Mesenteric fat pad (tissue), 1 donor: Measurements from ENCODE around the gene PRKN. TPM values are rescaled to one million over a fixed set of nuclear protein-coding genes. Genes with fewer than 3 reads are reported as not detected.
"Not testable (repeated sequence)": the region's sequence is repeated elsewhere in the genome, so short reads cannot be mapped to it uniquely, and the experiment has no call there.

Experiments
- DNase-seq: peaks from one replicate; pipeline ENCODE4 v3.0.0-alpha.2; 2020; ENCODE audit warnings: low spot score
- total RNA-seq: library from RNA; stranded (reverse); fragmentation: NEBNext Ultra II Directional; extraction: Animal tissue kit (Norgen Biotek cat#: 25700); gene quantifications from one replicate; pipeline ENCODE4 v1.2.1, GENCODE V29; 2021
- donor health status: DM: yes; HTN: yes; CAD: no.

PRKN gene
- total RNA-seq, 1 donor from 2014 or later: 10.1 TPM

DNA sequence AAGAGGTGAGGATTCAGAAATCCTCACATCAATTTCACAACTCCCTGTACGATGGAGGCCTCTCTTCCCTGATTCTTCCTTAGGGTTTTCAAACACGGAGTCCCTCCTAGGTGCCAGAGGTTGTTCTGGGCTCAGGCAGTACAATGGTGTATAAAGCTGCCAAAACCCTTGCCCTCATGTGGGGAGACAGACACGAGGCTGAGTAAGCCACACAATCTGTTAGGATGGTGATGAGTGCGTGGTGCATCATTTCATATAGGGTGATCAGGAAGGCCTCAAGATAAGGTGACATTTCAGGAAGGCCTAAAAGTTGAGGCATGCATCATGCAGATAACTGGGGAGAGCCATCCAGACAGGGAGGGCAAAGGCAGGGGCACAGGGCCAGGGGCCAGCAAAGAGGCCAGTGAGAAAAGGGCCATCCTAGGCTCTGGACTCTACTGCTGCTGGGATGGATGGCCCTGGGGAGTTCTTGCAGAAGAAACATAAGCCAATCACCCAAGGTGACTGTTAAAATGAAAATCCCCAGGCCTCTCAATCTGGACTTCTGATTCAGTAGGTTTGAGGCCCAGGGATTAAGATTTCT lies 186.5 kb downstream of the PRKN start:
- DNase-seq: no peak

GRCh38 chr6:162539321-162539720 lies 188.2 kb downstream of the PRKN start:
- no peak for DNase-seq

GRCh38 chr6:162538643-162539064 lies 188.9 kb downstream of the PRKN start:
- no peak for DNase-seq

DNA sequence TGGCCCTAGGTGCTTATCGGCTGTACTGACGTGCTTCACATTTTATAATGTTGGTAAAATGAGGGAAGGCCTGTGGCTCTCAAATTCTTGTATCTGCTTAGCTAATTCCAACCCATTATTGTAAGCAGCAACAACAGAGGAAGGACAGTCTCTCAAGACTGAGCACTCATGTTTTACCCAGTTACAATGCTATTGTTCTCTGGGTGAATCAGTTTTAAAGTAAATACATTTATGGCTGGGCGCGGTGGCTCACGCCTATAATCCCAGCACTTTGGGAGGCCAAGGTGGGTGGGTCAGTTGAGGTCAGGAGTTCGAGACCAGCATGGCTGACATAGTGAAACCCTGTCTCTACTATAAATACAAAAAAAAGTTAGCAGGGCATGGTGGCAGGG lies 194.6 kb downstream of the PRKN start:
- DNase-seq: no peak

GRCh38 chr6:162532283-162533008 lies 195.1 kb downstream of the PRKN start:
- DNase-seq: no peak

DNA sequence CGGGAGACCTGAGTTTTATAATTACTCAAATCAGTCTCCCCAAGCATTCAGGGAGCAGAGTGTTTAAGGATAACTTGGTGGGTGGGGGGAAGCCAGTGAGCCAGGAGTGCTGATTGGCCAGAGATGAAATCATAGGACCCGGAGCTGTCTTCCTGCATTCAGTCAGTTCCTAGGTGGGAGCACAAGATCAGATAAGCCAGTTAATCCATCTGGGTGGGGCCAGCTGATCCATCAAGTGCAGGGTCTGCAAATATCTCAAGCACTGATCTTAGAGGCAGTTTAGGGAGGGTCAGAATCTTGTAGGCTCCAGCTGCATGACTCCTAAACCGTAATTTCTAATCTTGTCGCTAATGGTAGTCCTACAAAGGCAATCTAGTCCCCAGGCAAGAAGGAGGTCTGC lies 196.2 kb downstream of the PRKN start:
- not testable (repeated sequence) for DNase-seq

DNA sequence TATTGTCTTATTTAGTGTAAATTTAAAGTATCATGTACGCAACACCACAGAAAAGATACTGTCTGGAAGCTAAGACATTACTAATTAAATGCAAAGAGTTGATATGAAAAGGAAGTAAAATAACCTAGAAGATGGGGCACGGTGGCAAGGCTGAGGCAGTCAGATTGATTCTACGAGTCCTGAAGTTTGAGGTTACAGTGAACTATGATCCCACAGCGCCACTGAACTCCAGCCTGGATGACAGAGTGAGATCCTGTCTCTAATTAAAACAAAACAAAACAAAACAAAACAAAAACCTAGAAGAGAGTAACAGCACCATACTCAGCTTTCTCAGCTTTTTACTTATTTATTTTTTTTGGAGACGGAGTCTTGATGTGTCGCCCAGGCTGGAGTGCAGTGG lies 199.0 kb downstream of the PRKN start:
- DNase-seq: no peak

DNA sequence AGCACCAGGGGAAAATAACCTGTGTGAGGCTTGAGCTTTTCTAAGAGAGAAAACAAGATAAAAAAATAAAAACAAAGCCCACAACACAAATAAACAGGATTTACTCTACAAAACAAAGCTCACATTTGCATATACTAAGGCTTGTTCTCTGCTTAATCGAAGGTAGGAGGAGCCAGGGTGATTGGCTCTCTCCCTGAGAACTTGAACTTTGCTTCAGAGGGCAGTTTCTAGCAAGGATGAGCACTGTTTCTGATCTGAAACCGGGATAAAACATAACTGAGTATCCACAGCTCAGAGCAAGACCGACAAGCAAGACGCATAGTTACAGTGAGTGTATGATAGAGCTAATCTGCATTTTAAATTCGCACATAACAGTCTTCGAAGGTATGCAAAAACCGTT lies 200.6 kb downstream of the PRKN start:
- no peak for DNase-seq

DNA sequence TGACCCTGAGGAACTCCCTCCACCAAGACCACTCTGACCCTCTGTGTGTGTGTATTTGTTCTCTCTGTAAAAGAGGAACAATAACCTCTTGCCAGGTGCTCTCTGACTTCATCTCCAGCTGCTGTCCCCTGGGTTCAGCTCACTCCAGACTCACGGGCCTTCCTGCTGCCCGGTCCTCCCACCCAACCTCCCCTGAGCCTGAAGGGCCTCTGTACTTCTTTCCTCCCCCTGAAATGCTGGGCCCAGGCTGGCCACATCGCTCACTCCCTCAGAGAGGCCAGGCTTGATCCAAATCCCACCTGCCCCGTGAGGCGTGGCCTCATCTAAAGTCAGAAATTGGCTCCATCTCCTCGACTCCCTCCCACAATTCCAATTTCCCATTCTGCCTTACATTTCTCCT lies 202.4 kb downstream of the PRKN start:
- DNase-seq: no peak

GRCh38 chr6:162512744-162513143 lies 214.8 kb downstream of the PRKN start:
- DNase-seq: no peak

DNA sequence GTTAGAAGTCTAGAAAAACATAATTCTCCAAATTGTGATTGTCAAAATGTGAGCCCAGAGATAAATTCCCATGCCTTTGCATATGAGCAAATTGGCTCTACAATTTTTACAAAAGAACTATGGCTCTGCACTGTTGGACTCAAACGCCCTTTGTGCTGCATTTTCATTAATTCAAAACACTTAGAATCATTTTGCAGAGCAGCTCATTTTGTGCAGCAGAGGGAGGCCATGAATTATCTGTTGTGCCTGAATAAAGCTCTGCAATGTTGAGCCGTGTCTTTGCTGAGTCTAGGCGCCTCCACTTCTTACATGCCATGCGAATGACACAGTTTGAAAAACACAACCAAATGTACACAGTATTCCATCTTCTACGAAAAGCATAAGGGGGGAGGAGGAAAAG lies 230.2 kb downstream of the PRKN start:
- no peak for DNase-seq

- no peak for DNase-seq
These were observed 233.6 kb downstream of the PRKN start for GRCh38 chr6:162493917-162494316.

GRCh38 chr6:162491637-162492036 lies 235.9 kb downstream of the PRKN start:
- DNase-seq: no peak

- no peak for DNase-seq
These were observed 238.2 kb downstream of the PRKN start for GRCh38 chr6:162489101-162489976.

GRCh38 chr6:162488444-162488843 lies 239.1 kb downstream of the PRKN start:
- no peak for DNase-seq

GRCh38 chr6:162485464-162485863 lies 242.1 kb downstream of the PRKN start:
- DNase-seq: no peak

- no peak for DNase-seq
These were observed 245.6 kb downstream of the PRKN start for GRCh38 chr6:162481938-162482337.

GRCh38 chr6:162481320-162481719 lies 246.2 kb downstream of the PRKN start:
- no peak for DNase-seq

DNA sequence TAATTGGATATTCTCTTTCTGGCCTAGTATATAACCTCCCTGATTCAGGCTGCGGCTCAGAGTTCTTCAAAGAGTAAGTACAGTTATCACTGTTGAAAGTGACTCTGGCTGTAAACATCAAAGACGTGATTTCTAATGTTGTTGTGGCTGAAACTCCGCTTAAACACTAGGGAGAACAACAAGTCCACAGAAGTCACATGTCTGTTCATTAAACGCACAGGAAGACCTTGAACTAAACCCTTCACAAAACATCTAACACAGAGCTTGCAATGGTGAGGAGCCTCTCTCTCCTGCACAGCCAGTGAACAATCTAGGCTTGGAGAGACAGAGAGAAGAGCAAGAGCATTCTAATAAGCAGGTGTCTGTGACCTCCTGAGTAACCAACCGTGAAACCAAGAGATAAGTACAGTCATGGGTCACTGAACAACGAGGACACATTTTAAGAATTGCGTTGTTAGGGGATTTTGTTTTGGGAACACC lies 249.3 kb downstream of the PRKN start:
- DNase-seq: no peak

- no peak for DNase-seq
These were observed 252.8 kb downstream of the PRKN start for GRCh38 chr6:162474722-162475121.

- DNase-seq: no peak
These were observed 255.7 kb downstream of the PRKN start for GRCh38 chr6:162471842-162472241.

- DNase-seq: no peak
These were observed 259.2 kb downstream of the PRKN start for GRCh38 chr6:162468326-162468725.
